HG03571 (cell line): ENCODE measurements around the gene MET.
"Not testable (repeated sequence)": the region's sequence is repeated elsewhere in the genome, so short reads cannot be mapped to it uniquely, and the experiment has no call there.

Experiments used
- ATAC-seq: cut with Tn5 transposase; IDR thresholded peaks from one replicate; pipeline ENCODE4 v1.9.1; 2021; ENCODE audit not compliant: unreplicated experiment

Gene MET

DNA sequence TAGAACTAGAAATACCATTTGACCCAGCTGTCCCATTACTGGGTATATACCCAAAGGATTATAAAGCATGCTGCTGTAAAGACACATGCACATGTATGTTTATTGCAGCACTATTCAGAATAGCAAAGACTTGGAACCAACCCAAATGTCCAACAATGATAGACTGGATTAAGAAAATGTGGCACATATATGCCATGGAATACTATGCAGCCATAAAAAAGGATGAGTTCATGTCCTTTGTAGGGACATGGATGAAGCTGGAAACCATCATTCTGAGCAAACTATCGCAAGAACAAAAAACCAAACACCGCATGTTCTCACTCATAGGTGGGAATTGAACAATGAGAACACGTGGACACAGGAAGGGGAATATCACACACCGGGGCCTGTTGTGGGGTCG, 74.4 kb downstream of the MET start:
- ATAC-seq, result not testable (repeated sequence)

DNA sequence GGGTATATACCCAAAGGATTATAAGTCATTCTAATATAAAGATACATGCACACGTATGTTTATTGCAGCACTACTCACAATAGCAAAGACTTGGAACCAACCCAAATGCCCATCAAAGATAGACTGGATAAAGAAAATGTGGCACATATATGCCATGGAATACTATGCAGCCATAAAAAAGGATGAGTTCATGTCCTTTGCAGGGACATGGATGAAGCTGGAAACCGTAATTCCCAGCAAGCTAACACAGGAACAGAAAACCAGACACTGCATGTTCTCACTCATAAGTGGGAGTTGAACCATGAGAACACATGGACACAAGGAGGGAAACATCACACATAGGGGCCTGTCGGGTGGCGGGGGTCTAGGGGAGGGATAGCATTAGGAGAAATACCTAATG, 79.1 kb downstream of the MET start:
- ATAC-seq, result not testable (repeated sequence)

DNA sequence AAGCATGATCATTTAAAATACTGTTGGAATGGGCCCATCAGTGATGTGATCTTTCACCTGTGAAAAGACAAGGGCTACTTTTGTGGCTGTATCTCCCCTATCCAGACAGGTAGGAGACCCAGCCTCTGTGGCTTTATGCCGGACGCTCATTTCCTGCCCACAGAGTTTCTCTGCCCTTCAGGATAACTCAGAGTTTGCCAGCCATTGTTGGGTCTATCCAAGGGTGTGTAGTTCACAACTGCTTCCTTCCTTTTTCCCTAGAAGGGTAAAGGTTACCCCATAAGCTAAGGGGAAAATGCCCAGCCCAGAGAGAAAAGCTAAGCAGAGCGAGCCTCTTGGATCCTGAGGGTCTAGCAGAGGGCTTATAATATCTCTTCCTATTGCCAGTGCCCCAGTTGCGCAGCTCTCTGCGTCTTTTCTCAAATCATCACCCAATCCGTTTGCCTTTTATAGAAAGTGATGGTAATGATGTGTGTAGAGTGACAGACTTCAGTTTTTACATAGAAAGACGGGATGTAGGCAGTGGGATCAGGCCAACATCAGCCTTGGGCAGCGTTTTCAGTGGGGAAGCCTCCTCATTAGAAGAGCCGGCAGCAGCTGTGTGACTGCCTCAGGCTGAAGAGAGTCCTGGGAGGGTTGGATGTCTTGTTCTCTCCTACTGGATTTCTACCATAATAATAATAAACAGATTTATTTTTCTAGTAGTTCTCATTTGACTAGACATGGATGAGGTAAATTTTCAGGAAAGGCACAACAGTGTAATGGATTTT, 80.5 kb downstream of the MET start:
- no peak for ATAC-seq

DNA sequence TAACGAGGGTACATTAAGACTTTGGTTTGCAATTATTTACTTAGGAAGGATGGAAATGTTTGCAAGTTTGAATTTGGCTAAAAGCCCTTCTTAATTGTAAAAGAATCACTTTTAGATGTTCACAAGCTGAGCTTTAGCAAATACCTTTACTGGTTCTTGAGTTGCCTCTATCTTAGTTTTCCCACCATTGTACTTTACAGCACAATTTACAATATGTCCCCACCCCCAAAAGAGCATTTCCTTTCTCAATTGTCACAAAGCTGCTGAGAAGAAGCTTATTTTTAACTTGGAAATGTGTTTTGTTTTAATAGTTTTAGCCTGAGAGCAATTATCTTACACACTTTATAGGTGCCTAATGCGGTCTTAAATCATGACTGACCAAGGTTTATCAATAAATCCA, 81.1 kb downstream of the MET start:
- no peak for ATAC-seq

DNA sequence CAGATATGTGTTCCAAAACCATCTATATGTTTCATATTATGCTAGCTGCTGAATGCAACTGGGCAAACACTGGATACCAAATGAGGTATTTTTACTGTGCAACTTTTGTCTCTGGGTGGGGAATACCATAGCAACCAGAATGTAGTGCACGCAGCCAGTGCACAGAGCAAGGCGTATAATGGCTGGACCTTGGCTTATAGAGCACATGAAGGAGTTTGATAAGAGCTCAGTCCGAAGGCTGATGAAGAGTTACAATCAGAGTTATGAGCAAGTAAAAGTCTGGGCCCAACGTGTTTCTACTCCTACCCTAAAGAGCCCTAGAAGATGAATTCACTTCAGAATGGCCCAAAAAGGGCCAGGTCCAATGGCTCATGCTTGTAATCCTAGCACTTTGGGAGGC, 82.2 kb downstream of the MET start:
- ATAC-seq, result no peak

DNA sequence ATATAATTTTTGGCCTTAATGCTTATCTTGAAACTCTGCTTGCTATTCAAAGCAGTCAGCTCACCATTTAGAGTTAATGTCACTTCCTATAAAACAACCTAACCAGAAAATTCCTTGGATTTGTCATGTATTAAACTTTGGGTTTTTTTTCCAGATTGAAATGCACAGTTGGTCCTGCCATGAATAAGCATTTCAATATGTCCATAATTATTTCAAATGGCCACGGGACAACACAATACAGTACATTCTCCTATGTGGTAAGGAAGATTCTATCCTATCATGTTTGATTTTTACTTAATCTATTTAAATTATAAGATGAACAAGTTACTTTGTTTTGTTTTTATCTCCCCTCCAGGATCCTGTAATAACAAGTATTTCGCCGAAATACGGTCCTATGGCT, 85.3 kb downstream of the MET start:
- no peak for ATAC-seq

DNA sequence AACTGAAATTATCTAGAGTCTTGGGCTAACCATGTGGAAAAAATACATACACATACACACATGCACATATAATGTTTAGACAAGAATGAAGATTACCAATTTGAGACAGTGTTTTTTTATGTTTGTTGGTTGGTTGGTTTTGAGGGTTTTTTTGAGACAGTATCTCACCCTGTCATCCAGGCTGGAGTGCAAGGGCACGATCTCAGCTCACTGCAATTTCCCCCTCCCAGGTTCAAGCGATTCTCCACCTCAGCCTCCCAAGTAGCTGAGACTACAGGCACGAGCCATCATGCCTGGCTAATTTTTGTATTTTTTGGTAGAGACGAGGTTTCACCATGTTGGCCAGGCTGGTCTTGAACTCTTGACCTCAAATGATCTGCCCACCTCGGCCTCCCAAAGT, 87.6 kb downstream of the MET start:
- not testable (repeated sequence) for ATAC-seq

DNA sequence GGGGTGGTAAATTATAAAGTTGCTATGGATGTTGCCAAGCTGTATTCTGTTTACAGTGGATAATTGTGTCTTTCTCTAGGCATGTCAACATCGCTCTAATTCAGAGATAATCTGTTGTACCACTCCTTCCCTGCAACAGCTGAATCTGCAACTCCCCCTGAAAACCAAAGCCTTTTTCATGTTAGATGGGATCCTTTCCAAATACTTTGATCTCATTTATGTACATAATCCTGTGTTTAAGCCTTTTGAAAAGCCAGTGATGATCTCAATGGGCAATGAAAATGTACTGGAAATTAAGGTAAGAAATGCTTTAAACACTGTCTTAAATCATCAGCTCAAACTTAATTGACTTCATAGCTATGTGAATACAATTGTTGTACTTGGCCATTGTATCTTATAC, 91.0 kb downstream of the MET start:
- no peak for ATAC-seq

DNA sequence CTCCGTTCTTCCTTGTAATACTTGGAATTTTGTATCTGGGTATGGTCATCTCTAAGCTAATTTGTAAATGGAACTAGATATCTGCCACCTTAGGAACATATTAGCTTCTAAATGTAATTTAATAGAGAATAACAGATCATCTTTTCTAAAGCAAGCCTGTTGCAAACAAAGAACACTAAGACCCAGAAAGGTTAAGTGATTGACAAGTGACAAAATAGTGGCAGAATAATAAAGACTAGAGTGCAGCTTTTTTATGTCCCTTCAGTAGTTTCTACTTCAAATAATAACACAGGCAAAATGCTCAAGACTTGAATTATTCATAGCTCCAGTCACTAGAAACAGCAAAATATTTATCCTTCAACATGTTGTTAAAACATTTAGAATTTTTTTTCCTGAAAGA, 91.7 kb downstream of the MET start:
- no peak for ATAC-seq

DNA sequence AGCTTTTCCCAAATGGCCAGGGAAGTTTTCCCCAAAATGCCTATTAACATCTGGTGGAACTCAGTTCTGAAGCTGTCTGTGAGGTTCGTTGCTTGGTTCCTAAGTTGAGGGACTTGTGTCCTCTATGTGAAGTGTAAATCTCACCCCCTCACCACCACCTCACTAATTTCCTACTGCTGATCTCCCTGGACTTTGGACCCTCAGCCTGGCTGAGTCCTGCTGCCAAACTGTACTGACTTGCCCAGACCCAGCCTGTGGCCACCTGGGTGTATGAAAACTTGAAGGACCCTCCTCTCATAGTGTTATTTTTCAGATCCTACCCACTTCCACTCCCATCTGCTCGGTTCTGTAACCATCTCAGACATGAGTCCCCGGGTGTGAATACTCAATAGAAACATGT, 94.9 kb downstream of the MET start:
- ATAC-seq, result no peak

DNA sequence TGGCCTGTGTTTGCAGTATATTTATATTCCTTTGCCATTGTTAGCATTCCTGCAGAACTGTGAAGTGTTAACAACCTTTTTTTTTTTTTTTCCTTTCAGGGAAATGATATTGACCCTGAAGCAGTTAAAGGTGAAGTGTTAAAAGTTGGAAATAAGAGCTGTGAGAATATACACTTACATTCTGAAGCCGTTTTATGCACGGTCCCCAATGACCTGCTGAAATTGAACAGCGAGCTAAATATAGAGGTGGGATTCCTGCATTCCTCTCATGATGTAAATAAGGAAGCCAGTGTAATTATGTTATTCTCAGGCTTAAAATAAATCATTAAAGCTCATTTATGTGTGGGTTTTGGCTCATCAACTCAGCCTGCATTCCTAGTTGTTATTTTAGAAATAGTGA, 97.5 kb downstream of the MET start:
- no peak for ATAC-seq

DNA sequence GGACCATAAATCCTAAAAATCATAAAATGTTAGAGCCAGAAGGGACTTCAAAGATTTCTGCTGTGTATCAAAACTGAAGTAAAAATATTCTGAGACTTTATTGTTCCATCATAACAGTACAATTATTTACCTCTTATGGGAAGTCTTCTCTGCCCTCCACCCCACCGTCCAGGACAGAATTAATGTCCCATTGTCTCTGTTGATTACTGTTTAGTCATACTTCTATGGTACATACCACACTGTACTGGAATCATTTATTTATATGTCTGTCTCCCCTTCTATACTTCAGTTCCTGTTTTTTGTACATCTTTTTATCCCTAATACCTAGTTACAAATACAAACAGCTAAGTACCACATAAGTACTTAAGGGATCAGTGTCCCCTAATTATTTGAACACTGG, 98.9 kb downstream of the MET start:
- ATAC-seq, result no peak

DNA sequence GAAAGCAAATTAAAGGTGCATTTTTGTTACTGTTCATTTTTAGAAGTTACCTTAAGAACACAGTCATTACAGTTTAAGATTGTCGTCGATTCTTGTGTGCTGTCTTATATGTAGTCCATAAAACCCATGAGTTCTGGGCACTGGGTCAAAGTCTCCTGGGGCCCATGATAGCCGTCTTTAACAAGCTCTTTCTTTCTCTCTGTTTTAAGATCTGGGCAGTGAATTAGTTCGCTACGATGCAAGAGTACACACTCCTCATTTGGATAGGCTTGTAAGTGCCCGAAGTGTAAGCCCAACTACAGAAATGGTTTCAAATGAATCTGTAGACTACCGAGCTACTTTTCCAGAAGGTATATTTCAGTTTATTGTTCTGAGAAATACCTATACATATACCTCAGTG, 99.6 kb downstream of the MET start:
- no peak for ATAC-seq

DNA sequence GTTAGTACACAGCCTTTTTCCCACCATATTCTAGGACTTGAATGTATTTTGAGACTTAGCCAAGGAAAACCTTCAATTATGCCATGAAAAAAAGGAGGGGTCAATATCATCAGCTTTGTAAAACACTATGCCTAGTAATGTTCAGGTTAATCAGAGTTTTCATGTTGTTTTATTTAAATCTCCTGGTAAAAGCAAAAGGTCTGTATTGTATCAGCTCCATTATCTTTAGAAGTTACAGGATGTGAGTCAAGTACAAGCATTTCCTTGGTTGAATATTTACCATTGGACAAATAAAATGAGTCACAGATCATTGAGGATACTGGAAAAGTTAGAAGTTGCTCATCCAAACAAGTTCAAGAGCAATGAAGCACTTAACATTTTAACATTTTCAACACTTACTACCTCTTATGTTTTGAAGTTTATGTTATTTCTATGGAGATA, 100.4 kb downstream of the MET start:
- ATAC-seq, result no peak

DNA sequence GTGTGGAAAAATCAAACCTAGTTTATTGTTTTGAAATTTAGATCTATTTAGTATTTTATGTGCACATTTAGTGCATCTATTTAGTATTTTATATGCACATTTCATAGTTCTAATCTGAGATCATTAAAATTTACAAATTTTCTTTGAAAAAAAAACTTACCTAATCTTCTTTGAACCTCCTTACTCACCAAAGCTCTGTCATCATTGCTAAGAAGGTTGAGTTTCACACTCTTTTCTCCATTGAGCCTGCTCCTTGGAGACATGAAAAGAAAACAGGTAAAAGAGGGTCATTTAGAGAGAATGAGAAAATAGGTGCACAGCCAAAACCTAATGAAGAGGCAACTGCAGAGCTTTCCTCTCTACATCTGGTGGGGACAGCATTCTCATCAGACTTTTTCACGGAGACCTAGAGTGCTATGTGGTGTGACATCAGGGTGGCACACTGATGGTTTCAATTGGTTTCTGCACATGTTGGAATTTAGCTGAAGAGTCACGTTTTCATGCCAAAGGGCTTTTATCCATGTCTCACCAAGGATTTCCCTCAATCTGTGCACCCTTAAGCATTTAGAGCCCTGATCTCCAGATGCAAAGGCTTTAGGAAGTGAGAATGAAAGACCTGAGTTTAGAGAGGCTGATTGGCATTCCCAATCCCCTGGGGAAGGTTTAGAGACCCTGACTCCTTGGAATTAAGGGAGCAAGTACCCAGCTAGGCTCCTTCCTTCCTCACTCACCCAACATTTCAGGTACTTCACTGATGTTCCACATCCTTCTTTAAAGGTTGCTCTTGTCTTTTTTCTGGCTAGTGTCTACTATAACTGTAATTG, 101.1 kb downstream of the MET start:
- no peak for ATAC-seq

DNA sequence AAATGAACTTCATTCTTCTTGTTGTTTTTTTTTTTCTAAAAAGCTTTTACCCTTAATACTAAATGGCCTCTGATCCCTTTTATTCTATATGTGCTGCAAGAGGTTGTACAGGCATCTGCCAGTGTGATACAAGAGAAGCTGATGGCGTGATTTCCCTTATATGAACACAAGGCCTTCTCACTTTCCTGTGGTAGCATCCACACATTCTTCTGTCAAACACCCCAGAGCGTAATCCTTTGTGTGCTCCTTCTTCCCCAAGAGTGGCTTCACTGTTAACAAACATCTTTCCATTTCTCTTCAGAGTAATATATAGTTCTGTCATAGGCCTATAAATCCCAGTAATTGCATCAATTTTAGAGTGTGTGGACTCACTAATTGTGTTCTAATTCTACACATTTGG, 104.0 kb downstream of the MET start:
- ATAC-seq, result no peak

DNA sequence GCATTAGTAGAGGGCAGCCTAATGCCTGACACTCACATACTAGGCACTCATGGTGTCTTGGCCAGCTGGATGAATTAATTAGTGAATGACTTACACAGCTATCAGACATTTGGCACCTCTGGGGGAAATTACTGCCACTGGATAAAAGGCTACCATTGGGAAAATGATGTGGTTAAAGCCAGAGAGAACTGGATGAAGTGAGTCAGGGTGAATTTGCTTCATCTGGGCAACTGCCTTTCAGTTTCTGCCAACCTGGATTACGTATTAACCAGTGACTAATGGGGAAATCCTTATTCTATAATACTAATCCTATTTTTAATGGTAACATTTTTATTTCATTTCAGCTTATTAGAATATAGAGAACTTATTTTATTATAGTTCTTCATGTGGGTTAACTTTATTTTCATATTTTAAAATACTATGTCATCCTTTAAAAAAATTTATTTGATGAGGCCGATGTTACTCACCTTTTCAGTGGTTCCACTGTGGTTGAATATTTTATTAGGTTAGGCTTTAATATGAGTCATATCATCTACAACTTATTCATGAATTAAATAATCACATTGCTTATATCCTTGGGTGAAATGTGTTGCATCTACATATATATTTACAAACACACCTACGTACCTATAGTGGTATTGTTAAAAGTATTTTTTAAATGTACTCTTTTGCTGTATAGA, 104.8 kb downstream of the MET start:
- peak; percentile 68 for ATAC-seq

DNA sequence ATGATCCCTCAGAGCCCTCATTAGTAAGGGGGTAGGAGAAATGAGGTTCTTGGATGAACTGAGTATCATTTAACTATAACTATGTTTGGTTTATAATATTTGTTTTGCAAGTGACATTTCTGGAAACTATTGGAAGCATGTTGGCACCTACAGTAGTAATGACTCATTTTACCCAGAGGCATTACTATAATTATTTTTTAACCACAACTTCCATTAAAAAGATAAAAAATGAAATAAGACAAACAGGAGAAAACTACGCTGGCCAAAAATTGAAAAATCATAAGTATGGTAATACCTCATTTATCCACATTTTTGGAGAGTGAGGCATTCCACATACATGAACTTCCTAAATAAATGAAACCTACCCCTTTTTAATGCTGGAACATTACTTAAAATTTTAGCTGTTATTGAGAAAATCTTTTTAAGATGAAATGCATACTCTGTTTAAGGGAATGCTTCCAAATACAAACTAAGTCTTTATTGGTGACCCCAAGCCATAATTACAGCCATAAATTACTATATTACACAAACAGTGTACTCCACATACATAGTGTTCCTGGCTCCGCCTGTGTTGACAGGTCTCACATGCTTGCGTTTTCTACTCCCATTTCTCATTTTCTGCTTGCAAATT, 105.8 kb downstream of the MET start:
- no peak for ATAC-seq

DNA sequence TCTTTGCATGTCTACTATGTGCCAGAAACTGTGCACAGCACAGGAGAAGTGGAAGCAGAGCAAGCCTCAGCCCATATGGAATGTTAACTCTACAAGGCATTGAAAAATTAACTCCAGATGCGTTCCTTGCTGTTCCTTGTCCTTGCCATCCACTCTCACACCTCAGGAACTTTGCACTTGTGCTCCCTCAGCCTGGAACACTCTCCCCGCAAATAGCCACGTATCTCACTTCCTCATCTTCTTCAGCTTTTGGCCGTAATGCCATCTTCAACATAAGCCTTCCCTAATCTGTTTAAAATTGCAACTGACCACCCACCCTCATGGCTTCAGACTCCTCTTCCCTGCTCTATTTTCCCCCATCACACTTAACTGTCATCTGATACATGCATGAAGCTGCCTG, 107.2 kb downstream of the MET start:
- no peak for ATAC-seq

DNA sequence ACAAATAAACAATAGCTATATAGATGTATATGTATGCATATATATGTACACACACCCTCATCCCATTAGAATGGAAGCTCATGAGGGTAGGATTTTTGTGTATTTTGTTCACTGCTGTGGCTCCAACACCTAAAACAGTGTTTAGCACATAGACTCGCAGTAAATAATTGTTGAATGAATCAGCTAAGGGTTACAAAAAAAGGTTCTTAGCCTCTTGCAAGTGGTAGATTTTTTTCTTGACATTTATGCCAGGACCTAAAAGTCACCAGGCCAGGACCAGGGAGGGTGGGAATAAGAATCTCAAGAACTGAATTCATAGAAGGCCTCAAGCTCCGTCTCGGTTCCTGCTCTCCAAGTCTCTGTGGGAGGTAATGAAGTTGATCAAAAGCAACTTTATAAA, 107.9 kb downstream of the MET start:
- ATAC-seq, result no peak

DNA sequence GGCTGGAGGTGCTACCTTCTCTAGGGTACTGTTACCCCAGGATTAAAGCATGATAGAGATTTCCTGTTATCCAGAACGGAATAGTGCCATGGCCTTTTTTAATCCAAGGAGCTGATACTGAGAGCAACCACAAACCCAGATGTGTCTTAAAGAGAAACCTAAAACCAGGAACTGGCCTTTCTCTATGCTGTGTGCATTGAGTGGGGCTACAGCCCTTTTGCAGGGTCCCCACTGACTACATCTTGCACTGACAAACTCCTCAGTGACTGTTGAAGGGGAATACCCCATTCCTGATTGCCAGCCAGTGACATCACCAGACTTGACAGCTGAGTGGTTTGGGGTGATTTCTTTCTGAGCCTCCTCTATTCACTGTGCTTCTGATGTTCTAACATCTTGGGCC, 108.5 kb downstream of the MET start:
- ATAC-seq, result no peak
